Omental fat pad (tissue), 4 donors: ENCODE measurements around the gene VAC14. TPM values are rescaled to one million over a fixed set of nuclear protein-coding genes. Genes with fewer than 3 reads are reported as not detected.

ENCODE experiments used
- ATAC-seq: fragments of 150-250 bp; one replicate; pipeline ENCODE4 v1.9.1; 2016; ENCODE audit warnings: mild to moderate bottlenecking, moderate library complexity; ENCODE audit not compliant: low FRiP score
- DNase-seq: peaks from one replicate; pipeline ENCODE4 v3.0.0-alpha.2; 2019; ENCODE audit warnings: low spot score
- CTCF ChIP-seq, 3 donors: fragments of 450-650 bp; IDR thresholded peaks; one replicate each; pipeline ENCODE4 v1.5.1; 2016 to 2017; ENCODE audit warnings: antibody characterized with exemption in 3 of 3, mild to moderate bottlenecking in 3 of 3, moderate library complexity in 2 of 3
- total RNA-seq, 4 donors: library from RNA; depleted of rRNA; stranded (reverse); fragments of >200 nt; gene quantifications; one replicate each; pipeline ENCODE4 v1.1.0, GENCODE V29; 2016

Gene VAC14
- total RNA-seq, 4 donors from 2014 or later: 24.0 to 44.1 (median 35.0) TPM

GRCh38 chr16:70701036-70701435, 99.9 kb downstream of the VAC14 start:
- no peak for ATAC-seq
- no peak for TF ChIP-seq CTCF (IDR thresholded peaks at IDR 0.05)

GRCh38 chr16:70700101-70701020, 100.6 kb downstream of the VAC14 start:
- TF ChIP-seq CTCF (IDR thresholded peaks at IDR 0.05): no peak
- DNase-seq: no peak
- no peak for ATAC-seq

More at GRCh38 chr16:70701036-70701435, 99.9 kb downstream of the VAC14 start:
- no peak for DNase-seq

- DNase-seq: no peak
- no peak for ATAC-seq
- TF ChIP-seq CTCF (IDR thresholded peaks at IDR 0.05): no peak
Measured at GRCh38 chr16:70699696-70700095, 101.3 kb downstream of the VAC14 start.

- TF ChIP-seq CTCF (IDR thresholded peaks at IDR 0.05): no peak
- ATAC-seq: no peak
- no peak for DNase-seq
Measured at GRCh38 chr16:70698901-70699300, 102.1 kb downstream of the VAC14 start.

- TF ChIP-seq CTCF (IDR thresholded peaks at IDR 0.05): no peak
- DNase-seq (no peak), ATAC-seq (no peak)
Measured at GRCh38 chr16:70697594-70698170, 103.3 kb downstream of the VAC14 start.

GRCh38 chr16:70696952-70697593, 103.9 kb downstream of the VAC14 start:
- no peak for ATAC-seq
- no peak for TF ChIP-seq CTCF (IDR thresholded peaks at IDR 0.05)
- DNase-seq: no peak
